CD8-positive, alpha-beta memory T cell (primary cell): ENCODE data around the gene SHPK. TPM values are rescaled to one million over a fixed set of nuclear protein-coding genes. Genes with fewer than 3 reads are reported as not detected.

Source experiments
- CTCF ChIA-PET: fragments of 350-600 bp; sonication (Branson Sonifier 250); formaldehyde crosslinking; loops from one replicate; lab custom pipeline; 2021; ENCODE audit warnings: antibody characterized with exemption; lab: Charles Lee
- POLR2A ChIA-PET: fragments of 350-600 bp; sonication (Branson Sonifier 250); formaldehyde crosslinking; loops from one replicate; lab custom pipeline; 2021; ENCODE audit warnings: antibody characterized with exemption; lab: Charles Lee
- DNase-seq, 5 donors: peaks; one replicate each; pipeline versions ENCODE4 v3.0.0 to v3.0.0-alpha.2; 2020 to 2022; ENCODE audit warnings: mixed read lengths in 1 of 5
- H3K27ac ChIP-seq: one replicate; pipeline ENCODE4 v1.7.0; 2013; ENCODE audit warnings: low read depth, mild to moderate bottlenecking, low read length, moderate library complexity
- H3K27me3 ChIP-seq: 2 replicates; pipeline ENCODE4 v1.7.0; 2013; ENCODE audit warnings: low read length, mild to moderate bottlenecking; ENCODE audit not compliant: insufficient read depth, poor library complexity, severe bottlenecking
- H3K36me3 ChIP-seq: 2 replicates; pipeline ENCODE4 v1.7.0; 2013; ENCODE audit warnings: mild to moderate bottlenecking, low read length, moderate library complexity; ENCODE audit not compliant: insufficient read depth
- H3K4me1 ChIP-seq: 2 replicates; pipeline ENCODE4 v1.7.0; 2013; ENCODE audit warnings: mild to moderate bottlenecking, low read length, moderate library complexity; ENCODE audit not compliant: insufficient read depth
- H3K4me3 ChIP-seq: 2 replicates; pipeline ENCODE4 v1.7.0; 2013; ENCODE audit warnings: mild to moderate bottlenecking, low read length
- H3K9me3 ChIP-seq: 2 replicates; pipeline ENCODE4 v1.7.0; 2013; ENCODE audit warnings: mild to moderate bottlenecking, low read length
- H3K27ac Mint-ChIP-seq, 8 donors: one replicate each; pipeline ENCODE4 v1.8.0; 2020 to 2021; ENCODE audit warnings: mixed read lengths in 8 of 8, mild to moderate bottlenecking in 6 of 8, inconsistent platforms in 3 of 8, moderate library complexity in 3 of 8
- H3K27me3 Mint-ChIP-seq, 2 donors: one replicate each; pipeline ENCODE4 v1.8.0; 2020 to 2021; ENCODE audit warnings: mixed read lengths in 2 of 2, mild to moderate bottlenecking in 1 of 2, moderate library complexity in 1 of 2
- H3K36me3 Mint-ChIP-seq, 3 donors: one replicate each; pipeline ENCODE4 v1.8.0; 2020 to 2021; ENCODE audit warnings: mixed read lengths in 3 of 3, inconsistent platforms in 1 of 3, mild to moderate bottlenecking in 1 of 3
- H3K4me1 Mint-ChIP-seq, 3 donors: one replicate each; pipeline ENCODE4 v1.8.0; 2020 to 2021; ENCODE audit warnings: mixed read lengths in 3 of 3, inconsistent platforms in 1 of 3, mild to moderate bottlenecking in 1 of 3
- H3K4me3 Mint-ChIP-seq, 7 donors: one replicate each; pipeline ENCODE4 v1.8.0; 2020 to 2021; ENCODE audit warnings: mixed read lengths in 7 of 7, mild to moderate bottlenecking in 6 of 7, moderate library complexity in 4 of 7, inconsistent platforms in 2 of 7
- H3K9me3 Mint-ChIP-seq, 5 donors: one replicate each; pipeline ENCODE4 v1.8.0; 2020 to 2022; ENCODE audit warnings: mixed read lengths in 5 of 5, mild to moderate bottlenecking in 3 of 5, moderate library complexity in 2 of 5, inconsistent platforms in 1 of 5
- polyA plus RNA-seq: library from polyadenylated mRNA; unstranded; fragments of 300-500 nt; fragmentation: Illumina TruSeq; gene quantifications from one replicate; pipeline ENCODE4 v1.2.3, GENCODE V29; 2021
- total RNA-seq, 2 experiments: library from RNA; stranded (reverse); gene quantifications; one replicate each; pipeline ENCODE4 v1.2.3, GENCODE V29; 2021

The SHPK gene
- total and polyA plus RNA-seq, 3 experiments from 2014 or later = 6.9 to 17.1 (median 17.0) TPM

- Histone ChIP-seq H3K9me3 (no peaks in the 10 kb centered on the region), H3K27ac (no peak overlapping the region), H3K4me1 (no peaks in the 10 kb centered on the region), H3K36me3 (peaks cover 10% of the 10 kb centered on the region), H3K4me3 (no peak overlapping the region), H3K27me3 (no peaks in the 10 kb centered on the region)
- Mint-ChIP-seq H3K9me3 (no peaks in the 10 kb centered on the region), H3K27me3 (no peaks in the 10 kb centered on the region), H3K4me1 (no peaks in the 10 kb centered on the region), H3K36me3 (peaks cover 13 to 78% (median 16%) of the 10 kb centered on the region in 3 donors), H3K4me3 (no peak overlapping the region), H3K27ac (no peak overlapping the region)
- no peak for DNase-seq
- ChIA-PET CTCF (interaction anchor here (1.7 kb wide), 1 partner anchor 10 kb away, joined by 6 read pairs; no protein-coding TSS in a partner anchor), POLR2A (no interaction called here)
Measured at GRCh38 chr17:3613124-3613523, 22.9 kb downstream of the SHPK start.

GRCh38 chr17:3610523-3610922, 25.5 kb downstream of the SHPK start:
- Histone ChIP-seq H3K27ac (no peak overlapping the region), H3K4me3 (no peak overlapping the region), H3K27me3 (no peaks in the 10 kb centered on the region), H3K9me3 (no peaks in the 10 kb centered on the region), H3K36me3 (peaks cover 10% of the 10 kb centered on the region), H3K4me1 (no peaks in the 10 kb centered on the region)
- DNase-seq = no peak
- H3K9me3 Mint-ChIP-seq = no peaks in the 10 kb centered on the region
- H3K4me1 Mint-ChIP-seq = no peaks in the 10 kb centered on the region
- no peak overlapping the region for H3K4me3 Mint-ChIP-seq
- H3K27me3 Mint-ChIP-seq = no peaks in the 10 kb centered on the region
- ChIA-PET POLR2A (no interaction called here), CTCF (no interaction called here)
- H3K36me3 Mint-ChIP-seq = peaks cover 3 to 60% (median 7%) of the 10 kb centered on the region in 3 donors
- H3K27ac Mint-ChIP-seq = no peak overlapping the region

- Histone ChIP-seq H3K36me3 (peaks cover 10% of the 10 kb centered on the region), H3K9me3 (no peaks in the 10 kb centered on the region), H3K27ac (no peak overlapping the region), H3K4me1 (no peaks in the 10 kb centered on the region), H3K27me3 (no peaks in the 10 kb centered on the region), H3K4me3 (no peak overlapping the region)
- no peaks in the 10 kb centered on the region for H3K9me3 Mint-ChIP-seq
- DNase-seq = no peak
- H3K36me3 Mint-ChIP-seq = peaks cover under 1 to 56% (median 5%) of the 10 kb centered on the region in 3 donors
- no peak overlapping the region for H3K27ac Mint-ChIP-seq
- ChIA-PET CTCF (no interaction called here), POLR2A (no interaction called here)
- H3K27me3 Mint-ChIP-seq = no peaks in the 10 kb centered on the region
- H3K4me1 Mint-ChIP-seq = no peaks in the 10 kb centered on the region
- no peak overlapping the region for H3K4me3 Mint-ChIP-seq
Measured at GRCh38 chr17:3609689-3610088, 26.4 kb downstream of the SHPK start.

- Mint-ChIP-seq H3K27ac (no peak overlapping the region), H3K4me3 (no peak overlapping the region), H3K36me3 (peaks cover 0 to 14% (median 0%) of the 10 kb centered on the region in 3 donors), H3K27me3 (no peaks in the 10 kb centered on the region), H3K9me3 (no peaks in the 10 kb centered on the region), H3K4me1 (no peaks in the 10 kb centered on the region)
- POLR2A ChIA-PET = no interaction called here
- Histone ChIP-seq H3K36me3 (no peaks in the 10 kb centered on the region), H3K27ac (no peak overlapping the region), H3K4me3 (no peak overlapping the region), H3K9me3 (no peaks in the 10 kb centered on the region), H3K27me3 (no peaks in the 10 kb centered on the region), H3K4me1 (no peaks in the 10 kb centered on the region)
- CTCF ChIA-PET = interaction anchor here (2.2 kb wide), 1 partner anchor 10 kb away, joined by 6 read pairs; no protein-coding TSS in a partner anchor
- no peak for DNase-seq
Measured at GRCh38 chr17:3603870-3604259, 32.2 kb downstream of the SHPK start.

- H3K4me1 ChIP-seq = no peaks in the 10 kb centered on the region
- H3K9me3 Mint-ChIP-seq = no peaks in the 10 kb centered on the region
- H3K27me3 ChIP-seq = no peaks in the 10 kb centered on the region
- ChIA-PET POLR2A (no interaction called here), CTCF (interaction anchor here (0.9 to 2.2 kb wide), 2 partner anchors 10 kb away, joined by 4 to 6 read pairs; no protein-coding TSS in a partner anchor)
- H3K27ac Mint-ChIP-seq = no peak overlapping the region
- H3K9me3 ChIP-seq = no peaks in the 10 kb centered on the region
- H3K36me3 Mint-ChIP-seq = peaks cover 0 to 9% (median 0%) of the 10 kb centered on the region in 3 donors
- DNase-seq = no peak
- H3K27ac ChIP-seq = no peak overlapping the region
- no peak overlapping the region for H3K4me3 Mint-ChIP-seq
- H3K27me3 Mint-ChIP-seq = no peaks in the 10 kb centered on the region
- no peaks in the 10 kb centered on the region for H3K4me1 Mint-ChIP-seq
- H3K36me3 ChIP-seq = no peaks in the 10 kb centered on the region
- no peak overlapping the region for H3K4me3 ChIP-seq
Measured at GRCh38 chr17:3603119-3603869, 32.8 kb downstream of the SHPK start.

GRCh38 chr17:3602499-3602898, 33.6 kb downstream of the SHPK start:
- no peaks in the 10 kb centered on the region for H3K4me1 Mint-ChIP-seq
- peak overlapping the region in 1 of 8 donors; percentile 29 for H3K27ac Mint-ChIP-seq
- peaks cover 0 to 6% (median 0%) of the 10 kb centered on the region in 3 donors for H3K36me3 Mint-ChIP-seq
- no peak overlapping the region for H3K27ac ChIP-seq
- H3K4me3 ChIP-seq = no peak overlapping the region
- ChIA-PET POLR2A (no interaction called here), CTCF (interaction anchor here (0.9 to 2.2 kb wide), 2 partner anchors 9 to 11 kb away, joined by 4 to 6 read pairs; no protein-coding TSS in a partner anchor)
- H3K4me1 ChIP-seq = no peaks in the 10 kb centered on the region
- no peaks in the 10 kb centered on the region for H3K9me3 ChIP-seq
- no peaks in the 10 kb centered on the region for H3K27me3 ChIP-seq
- H3K9me3 Mint-ChIP-seq = no peaks in the 10 kb centered on the region
- H3K27me3 Mint-ChIP-seq = no peaks in the 10 kb centered on the region
- H3K4me3 Mint-ChIP-seq = no peak overlapping the region
- DNase-seq = no peak
- no peaks in the 10 kb centered on the region for H3K36me3 ChIP-seq

- ChIA-PET CTCF (no interaction called here), POLR2A (no interaction called here)
- Mint-ChIP-seq H3K27ac (peak overlapping the region in 1 of 8 donors; percentile 64), H3K27me3 (no peaks in the 10 kb centered on the region), H3K9me3 (no peaks in the 10 kb centered on the region), H3K36me3 (peaks cover 0 to 6% (median 0%) of the 10 kb centered on the region in 3 donors), H3K4me3 (no peak overlapping the region), H3K4me1 (no peaks in the 10 kb centered on the region)
- H3K4me1 ChIP-seq = no peaks in the 10 kb centered on the region
- no peaks in the 10 kb centered on the region for H3K27me3 ChIP-seq
- no peaks in the 10 kb centered on the region for H3K9me3 ChIP-seq
- no peaks in the 10 kb centered on the region for H3K36me3 ChIP-seq
- H3K4me3 ChIP-seq = no peak overlapping the region
- no peak overlapping the region for H3K27ac ChIP-seq
- no peak for DNase-seq
Measured at GRCh38 chr17:3600529-3601205, 35.4 kb downstream of the SHPK start.

GRCh38 chr17:3598078-3598477, 38.0 kb downstream of the SHPK start:
- Histone ChIP-seq H3K9me3 (no peaks in the 10 kb centered on the region), H3K27ac (no peak overlapping the region), H3K36me3 (no peaks in the 10 kb centered on the region), H3K4me1 (no peaks in the 10 kb centered on the region), H3K4me3 (no peak overlapping the region), H3K27me3 (no peaks in the 10 kb centered on the region)
- H3K9me3 Mint-ChIP-seq = no peaks in the 10 kb centered on the region
- no peaks in the 10 kb centered on the region for H3K27me3 Mint-ChIP-seq
- POLR2A ChIA-PET = no interaction called here
- DNase-seq = no peak
- no peak overlapping the region for H3K4me3 Mint-ChIP-seq
- no peaks in the 10 kb centered on the region for H3K4me1 Mint-ChIP-seq
- no peak overlapping the region for H3K27ac Mint-ChIP-seq
- CTCF ChIA-PET = no interaction called here
- H3K36me3 Mint-ChIP-seq = no peaks in the 10 kb centered on the region
